Right lobe of liver (tissue), 4 donors: ENCODE measurements around the gene CNPY1.

Source experiments
- CTCF ChIP-seq, 4 donors: fragments of 200-600 bp in 3 of 4; fragments of 450-650 bp in 1 of 4; IDR thresholded peaks; one replicate each; pipeline versions ENCODE4 v1.5.1 to v1.8.0; 2016 to 2022; ENCODE audit warnings: antibody characterized with exemption in 4 of 4, mild to moderate bottlenecking in 2 of 4
- POLR2A ChIP-seq: fragments of 450-650 bp; IDR thresholded peaks from one replicate; pipeline ENCODE4 v1.6.1; 2017; ENCODE audit warnings: antibody characterized with exemption, mild to moderate bottlenecking
- donor health status: DM: no; HTN: no; CAD: no.
- donor health status: DM: no; HTN: no; CAD: no.
- donor health status: DM: no; HTN: yes; CAD: no.

DNA sequence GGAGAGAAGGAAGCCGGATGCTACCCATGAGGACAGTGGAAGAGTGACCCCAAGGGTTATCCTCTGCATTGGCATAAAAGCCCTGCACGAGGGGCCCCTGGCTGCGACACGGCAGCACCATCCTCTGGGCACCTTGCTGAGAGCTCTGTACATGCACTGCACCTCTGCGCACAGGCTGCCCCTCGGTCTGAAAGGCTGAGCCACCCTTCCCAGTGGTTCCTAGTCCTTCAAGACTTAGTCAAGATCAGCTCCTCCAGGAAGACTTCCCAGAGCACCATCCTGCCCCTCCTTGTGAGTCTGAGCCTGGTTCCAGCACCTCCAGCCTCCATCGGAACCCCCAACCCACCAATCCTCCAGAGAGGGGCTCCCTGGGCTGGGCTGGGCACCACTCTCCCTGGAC, 37.9 kb upstream of the CNPY1 start:
- no peak for TF ChIP-seq CTCF (IDR thresholded peaks at IDR 0.05)
- TF ChIP-seq POLR2A, result no peak
